ENCODE data around the gene MCTP2.
"Not testable (repeated sequence)": the region's sequence is repeated elsewhere in the genome, so short reads cannot be mapped to it uniquely, and the experiment has no call there.

The MCTP2 gene

DNA sequence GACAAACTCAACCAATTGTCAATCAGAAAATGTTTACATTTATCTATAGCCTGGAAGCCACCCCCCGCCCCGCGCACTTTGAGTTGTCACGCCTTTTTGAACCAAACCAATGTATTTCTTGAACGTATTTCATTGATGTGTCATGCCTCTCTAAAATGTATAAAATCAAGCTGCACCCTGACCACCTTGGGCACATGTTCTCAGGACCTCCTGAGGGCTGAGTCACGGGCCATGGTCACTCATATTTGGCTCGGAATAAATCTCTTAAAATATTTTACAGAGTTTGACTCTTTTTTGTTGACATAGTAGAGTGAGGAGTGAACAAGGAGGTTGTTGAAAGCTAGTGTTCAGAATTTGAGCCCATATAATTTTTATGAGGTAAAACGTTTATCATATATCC lies 6.5 kb downstream of the MCTP2 start:
- DNase-seq, result no peak

DNA sequence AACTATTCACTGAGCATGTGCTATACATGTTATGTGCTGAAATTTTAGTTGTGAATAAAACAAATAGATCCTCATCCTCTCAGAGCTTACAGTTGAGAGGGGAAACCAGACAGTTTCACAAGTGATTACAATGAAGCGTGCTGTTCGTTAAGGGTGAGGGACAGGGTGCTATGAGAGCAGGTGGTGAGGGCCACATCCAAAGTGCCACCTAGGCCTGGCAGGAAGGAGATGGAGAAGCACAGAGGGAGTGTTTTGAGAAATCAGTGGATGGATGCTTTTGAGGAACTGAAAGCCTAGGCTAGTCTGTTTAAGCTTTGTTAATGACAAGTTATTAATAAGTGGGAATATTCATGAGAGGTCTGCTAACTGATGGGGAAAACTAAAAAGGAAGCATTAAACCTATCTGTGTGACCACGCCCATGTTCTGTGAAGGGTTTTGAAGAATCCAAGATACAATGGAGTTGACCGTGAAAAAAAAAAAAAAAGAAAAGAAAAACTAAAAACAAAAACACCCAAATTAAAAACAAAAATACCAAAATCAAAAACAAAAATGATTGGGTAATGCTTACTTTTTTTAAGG lies 7.3 kb downstream of the MCTP2 start:
- no peak for DNase-seq

DNA sequence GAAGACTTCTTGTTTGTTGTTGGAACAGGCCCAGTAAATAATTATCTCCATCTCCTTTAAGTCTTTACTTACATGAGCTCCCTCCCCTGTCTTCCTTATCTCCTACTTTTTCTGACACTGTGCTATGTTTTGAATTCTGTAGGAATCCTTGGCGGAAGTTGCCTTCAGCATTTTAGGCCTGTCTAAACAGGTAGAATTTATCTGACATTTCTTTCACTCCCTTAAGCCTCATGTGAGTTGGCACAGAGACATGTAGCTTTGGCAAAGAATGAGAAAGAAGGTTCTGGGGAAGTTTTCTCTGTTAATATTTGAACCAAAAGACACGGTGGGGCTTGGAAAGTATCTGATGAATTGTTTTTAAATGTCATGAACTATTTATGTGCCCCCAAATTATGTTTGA lies 8.1 kb downstream of the MCTP2 start:
- DNase-seq, result no peak

DNA sequence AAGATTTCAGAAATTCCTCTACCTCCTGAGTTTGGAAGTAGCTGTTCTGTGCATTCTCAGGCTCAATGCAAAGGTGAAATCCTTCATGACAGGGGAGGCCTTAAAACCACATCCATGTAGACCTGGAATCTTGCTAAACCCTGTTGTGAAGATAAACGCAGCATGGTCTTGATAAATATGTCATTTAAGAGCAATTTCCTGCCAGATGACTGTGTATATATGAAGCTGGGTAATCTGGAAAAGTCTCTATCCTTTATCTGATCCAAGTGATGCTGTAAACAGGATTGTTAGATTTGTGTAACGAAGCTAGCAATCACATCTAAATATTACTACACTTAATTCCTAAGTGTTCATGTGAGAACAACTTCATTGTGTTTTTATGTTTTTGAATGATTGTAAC lies 9.1 kb downstream of the MCTP2 start:
- no peak for DNase-seq

DNA sequence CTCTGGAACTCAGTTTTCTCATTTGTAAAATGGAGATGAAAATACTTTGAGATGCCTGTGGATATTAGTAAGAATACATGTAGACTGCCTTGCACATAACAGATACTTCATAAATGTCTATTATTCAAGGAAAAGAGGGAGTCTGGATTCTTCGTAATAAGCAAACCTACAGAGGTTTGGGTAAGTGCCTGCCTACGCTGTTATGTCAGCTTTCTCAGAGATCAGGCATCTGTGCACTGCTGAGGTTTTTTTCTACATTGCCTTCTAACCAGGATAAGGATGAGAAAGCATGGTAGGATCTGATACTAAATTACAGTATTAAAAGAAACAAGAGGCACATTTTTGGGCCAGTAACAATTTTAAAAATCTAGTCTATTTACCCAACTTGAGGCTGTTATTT lies 10.9 kb downstream of the MCTP2 start:
- no peak for DNase-seq

DNA sequence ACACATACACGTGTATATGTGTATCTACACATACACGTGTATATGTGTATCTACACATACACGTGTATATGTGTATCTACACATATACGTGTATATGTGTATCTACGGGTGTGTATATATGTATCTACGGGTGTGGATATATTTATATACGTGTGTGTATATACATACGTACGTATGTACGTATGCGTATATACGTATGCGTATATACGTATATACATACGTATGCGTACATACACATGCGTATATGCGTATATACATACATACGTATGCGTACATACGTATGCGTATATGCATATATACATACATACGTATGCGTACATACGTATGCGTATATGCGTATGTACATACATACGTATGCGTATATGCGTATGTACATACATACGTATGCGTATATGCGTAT lies 11.6 kb downstream of the MCTP2 start:
- DNase-seq, result not testable (repeated sequence)

DNA sequence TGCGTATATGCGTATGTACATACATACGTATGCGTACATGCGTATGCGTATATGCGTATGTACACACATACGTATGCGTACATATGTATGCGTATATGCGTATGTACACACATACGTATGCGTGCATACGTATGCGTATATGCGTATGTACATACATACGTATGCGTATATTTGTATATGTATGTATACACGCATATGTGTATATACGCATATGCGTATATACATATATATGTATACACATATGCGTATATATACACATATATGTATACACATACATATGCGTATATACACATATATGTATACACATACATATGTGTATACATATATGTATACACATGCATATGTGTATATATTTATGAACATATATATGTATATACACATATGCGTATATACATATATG lies 12.1 kb downstream of the MCTP2 start:
- no peak for DNase-seq

DNA sequence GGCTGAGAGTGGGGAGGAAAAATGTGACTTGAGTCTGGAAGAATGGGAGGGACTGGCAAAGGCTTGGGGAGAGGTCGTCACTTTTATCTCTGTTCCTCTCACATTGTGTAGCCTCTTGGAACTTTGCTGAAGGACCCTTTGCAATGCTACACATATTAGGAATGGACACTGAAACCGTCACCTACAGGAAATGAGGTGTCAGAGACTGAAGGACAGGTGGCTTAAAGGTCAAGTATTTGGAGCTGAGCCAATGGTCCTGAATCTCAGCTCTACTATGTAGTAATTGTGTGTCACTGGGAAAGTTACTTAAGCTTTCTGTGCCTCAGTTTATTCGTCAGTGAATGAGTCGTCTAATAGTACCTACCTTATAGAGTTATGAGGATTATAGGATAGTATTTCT lies 14.7 kb downstream of the MCTP2 start:
- no peak for DNase-seq

DNA sequence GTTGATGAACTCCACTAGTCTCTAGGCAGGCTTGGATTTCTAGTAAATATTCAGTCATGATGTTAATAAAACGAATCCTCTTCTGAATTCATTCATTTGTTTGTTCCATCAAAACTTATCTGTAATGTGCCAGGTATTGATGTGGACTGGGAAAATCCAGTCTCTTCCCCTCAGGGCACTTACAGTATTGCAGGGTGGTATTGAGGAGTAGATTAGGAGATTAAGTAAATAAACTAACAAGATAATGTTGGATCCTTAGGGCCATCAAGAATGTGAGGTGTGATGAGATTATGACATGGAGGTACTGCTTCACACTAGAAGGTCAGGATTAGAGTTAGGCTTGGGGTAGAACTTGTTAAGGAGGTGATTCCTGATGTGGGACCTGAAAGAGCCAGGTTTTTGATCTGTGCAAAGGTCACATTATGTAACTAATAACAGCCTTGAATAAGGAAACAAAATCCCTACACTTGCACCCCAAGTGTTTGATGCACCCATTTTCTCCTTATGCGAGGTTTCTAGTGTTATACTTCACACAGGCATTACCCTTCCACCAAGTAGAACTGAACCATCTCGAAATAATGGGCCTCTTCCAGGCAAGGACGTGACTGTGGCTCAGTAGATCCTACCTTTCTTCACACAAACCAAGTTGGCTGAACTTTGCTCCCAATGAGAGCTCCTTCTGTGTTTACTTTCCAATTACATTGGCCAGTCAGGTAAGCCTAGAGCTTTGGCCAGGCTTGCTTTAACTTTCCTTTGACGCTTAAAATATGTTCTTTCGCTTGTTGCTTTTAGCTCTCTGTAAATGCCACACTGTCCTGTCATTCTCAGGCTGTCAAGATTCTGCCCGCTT lies 16.7 kb downstream of the MCTP2 start:
- no peak for DNase-seq

DNA sequence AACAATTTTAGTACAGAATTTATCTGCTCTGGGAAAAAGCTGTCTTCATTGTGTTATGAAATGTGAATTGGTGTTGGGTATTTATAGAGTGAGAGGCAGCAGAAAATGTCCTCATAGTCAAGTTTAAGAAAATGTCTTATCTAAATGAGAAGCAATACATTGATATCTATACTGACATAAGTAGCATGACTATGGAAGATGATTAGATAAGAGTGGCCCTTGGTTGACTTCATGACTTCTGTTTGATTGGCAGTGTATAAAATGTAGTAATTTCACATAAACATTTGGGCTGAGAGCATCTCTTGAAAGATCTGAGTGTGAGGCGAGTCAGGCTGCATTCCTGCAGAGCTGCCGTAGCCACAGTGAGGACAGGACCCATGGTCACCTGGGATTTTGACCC lies 19.4 kb downstream of the MCTP2 start:
- no peak for DNase-seq

DNA sequence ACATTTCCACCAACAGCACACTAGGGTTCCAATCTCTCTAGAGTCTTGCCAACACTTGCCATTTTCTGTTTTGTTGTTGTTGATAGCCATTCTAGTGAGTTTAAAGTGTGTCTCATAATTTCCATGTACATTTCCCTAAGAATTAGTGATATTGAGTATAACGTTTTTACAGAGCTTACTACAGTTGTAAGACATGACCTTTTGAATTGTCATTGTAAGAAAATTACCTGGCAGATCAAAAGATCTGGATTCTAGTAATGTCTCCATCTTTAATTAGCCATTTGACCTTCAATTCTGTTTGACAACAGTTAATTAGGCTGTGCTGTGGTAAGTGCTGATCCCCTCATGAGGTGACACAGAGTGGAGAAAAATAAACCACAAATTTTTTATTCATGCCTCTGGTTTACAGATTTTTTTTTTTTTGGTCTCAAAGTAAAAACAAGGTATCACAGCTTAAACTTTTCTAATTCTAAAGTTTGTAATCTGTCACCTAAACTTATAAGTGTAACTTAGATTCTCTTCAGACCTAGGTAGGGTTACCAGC lies 20.9 kb downstream of the MCTP2 start:
- DNase-seq, result no peak

DNA sequence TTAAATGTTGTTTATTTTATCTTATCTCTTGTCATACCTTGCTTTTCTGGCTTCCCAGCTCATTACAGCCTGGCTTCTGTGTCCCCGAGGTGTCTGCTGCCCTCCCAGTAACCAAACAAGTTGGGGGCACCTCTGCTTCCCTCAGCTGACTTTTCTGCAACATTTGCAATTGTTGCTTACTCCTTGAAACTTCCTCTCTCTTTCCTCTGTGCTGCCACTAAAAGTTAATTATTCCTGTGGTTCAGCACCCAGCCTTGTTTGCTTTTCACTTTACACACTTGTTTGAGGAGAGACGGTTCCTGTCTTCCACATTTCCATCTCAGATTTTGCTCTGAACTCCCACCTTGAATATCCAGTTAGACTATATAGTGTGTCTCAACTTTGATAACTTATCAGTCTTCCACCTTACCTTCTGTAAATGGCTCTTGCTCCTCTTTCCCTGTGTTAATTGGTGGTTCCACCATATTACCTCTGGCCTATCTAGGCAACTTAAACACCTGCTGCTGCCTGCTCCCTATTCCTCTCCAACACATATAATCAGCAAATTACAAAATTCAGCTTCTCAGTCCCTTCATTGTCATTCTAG lies 21.6 kb downstream of the MCTP2 start:
- DNase-seq, result no peak

DNA sequence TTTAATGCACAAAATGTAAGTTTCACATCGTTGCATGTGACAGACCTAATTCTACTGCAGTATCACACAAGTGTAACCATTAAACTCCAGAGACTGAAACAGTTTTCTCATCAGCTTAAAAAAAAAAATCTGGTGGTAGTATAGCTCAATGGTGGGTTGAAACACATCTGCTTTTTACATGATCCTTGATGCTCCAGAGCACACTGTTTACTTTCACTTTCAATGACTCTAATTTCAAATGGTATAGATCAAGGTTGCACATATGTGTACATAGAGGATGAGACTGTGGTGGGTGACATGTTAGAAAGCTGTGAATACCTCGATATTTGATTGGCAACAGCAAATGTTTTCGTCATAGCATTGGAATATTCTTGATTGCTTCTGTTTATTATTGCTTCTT lies 22.4 kb downstream of the MCTP2 start:
- no peak for DNase-seq

DNA sequence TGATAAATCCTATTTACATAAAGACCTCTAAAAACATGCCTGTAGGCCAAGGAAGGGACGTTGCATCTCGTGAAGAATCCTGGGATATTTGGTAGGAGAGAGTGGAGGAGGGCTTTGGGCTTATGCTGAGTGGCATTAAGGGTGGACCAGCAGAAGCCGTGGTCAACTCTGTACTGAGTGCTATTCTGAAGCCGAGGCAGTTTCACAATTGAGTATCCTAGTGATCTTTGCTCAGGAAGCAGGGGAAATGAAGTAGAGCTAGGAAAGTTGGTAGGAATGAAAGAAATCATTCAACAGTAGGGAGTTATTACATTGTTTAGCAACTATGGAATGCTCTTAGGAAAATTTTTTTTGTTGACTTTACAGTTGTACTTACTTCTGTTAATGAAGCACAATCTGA lies 24.2 kb downstream of the MCTP2 start:
- DNase-seq, result no peak

DNA sequence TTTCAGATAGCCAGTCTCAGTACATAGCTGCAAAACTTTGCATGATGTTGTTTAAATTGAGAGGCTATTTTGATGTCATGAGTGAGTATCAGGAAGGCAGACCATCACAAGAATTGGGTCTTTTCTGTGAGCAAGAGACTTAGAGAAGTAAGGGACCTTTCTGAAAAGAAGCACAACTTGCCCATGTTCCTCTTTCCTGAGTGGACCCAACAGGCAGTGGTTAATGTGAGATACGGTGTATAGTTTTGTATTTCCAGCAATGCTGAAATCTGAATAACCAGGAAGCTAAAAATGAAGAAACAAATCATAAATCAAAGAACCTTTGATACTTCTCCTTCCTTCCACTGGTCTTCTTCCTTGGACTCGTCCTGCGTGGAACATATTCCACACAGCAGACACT lies 25.1 kb downstream of the MCTP2 start:
- DNase-seq, result no peak

DNA sequence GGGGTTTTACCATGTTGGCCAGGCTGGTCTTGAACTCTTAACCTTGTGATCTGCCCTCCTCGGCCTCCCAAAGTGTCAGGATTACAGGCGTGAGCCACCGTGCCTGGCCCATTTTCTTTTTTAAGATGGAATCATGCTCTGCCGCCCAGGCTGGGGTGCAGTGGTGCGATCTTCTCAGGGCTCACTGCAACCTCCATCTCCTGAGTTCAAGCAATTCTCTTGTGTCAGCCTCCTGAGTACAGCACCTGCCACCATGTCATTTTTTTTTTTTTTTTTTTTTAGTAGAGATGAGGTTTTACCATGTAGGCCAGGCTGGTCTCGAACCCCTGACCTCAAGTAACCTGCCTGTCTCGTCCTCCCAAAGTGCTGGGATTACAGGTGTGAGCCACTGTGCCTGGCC lies 26.4 kb downstream of the MCTP2 start:
- not testable (repeated sequence) for DNase-seq

DNA sequence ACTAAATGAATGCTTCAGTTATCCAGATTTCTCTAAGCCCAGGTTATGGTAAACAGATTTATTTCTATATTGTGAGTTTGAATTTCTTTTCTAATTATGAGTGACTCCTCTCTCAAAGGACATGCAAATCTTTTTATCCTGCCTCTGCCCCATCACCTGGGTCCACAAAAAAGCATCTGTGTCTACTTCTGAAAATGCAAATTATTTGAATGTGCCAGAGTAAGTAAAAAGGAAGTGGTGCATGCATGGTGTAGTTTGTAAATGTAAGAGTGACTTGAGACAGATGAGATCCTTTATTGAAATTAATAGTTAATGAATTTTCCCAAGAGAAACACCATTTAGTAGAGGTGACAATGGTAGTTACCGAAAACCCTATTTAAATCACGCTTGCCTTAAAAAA lies 26.9 kb downstream of the MCTP2 start:
- no peak for DNase-seq

DNA sequence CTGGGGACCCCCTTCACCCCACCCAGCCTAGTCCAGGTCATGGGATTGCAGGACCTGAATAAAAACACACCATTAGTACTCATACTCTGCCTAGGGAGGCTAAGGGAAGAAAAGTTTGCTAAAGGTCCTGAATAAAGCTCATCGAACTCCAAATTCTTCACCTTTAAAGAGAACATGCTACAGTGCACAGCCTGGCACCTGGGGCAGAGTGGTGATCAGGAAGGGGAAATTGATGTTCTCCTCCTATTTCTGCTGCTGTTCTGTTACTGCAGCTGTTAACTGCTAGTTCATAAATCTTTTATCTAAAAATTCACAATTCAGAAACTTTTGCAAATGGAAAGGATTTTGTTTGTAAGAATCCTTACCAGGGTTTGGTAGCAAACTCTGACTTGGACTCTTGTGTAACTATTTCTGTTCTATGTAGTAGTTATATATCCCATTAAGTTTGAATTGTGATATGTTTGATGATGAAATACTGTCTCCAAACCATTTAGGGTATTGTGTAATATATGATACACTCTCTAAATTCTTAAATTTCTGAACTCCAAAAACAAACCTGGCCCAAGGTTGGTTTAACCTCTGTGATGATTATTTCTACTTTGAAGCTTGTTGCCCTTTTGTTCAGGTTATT lies 27.9 kb downstream of the MCTP2 start:
- DNase-seq, result no peak

DNA sequence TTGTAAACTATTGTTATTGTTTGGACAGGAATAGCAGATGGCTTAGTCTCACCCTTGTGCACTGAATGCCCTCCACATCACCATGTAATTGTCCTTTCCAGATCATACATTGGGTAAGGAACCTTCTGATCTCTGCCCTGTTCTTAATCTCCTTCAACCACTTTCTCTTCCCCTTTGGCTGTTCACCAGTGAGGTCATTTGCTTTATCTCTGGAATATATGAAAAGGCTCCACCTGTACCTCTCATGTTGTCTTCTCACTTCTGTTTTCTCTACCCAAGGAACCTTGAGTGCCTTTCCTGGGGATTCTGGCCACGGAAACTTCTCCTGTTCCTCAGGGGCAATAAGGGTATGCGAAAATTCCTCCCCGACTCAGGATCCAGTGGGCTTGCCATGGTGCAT lies 28.5 kb downstream of the MCTP2 start:
- DNase-seq, result no peak

DNA sequence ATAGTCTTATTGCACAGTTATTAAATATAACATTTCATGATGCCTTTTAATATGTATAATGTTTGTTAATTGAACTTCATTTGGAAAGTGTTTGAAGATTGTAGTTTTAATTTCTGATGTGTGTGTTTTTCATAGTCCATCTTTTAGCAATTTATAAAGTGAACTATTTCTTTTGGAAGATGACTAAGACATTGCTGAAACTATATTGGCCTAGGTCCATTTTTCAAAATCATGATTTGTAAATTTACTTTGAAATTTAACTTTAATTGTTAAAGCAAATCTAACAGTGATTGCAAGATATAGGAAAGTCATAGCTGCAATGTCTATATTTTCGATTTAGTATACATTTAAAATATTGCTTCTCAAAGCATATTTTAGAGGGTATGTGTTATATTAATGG lies 30.8 kb downstream of the MCTP2 start:
- DNase-seq, result no peak

DNA sequence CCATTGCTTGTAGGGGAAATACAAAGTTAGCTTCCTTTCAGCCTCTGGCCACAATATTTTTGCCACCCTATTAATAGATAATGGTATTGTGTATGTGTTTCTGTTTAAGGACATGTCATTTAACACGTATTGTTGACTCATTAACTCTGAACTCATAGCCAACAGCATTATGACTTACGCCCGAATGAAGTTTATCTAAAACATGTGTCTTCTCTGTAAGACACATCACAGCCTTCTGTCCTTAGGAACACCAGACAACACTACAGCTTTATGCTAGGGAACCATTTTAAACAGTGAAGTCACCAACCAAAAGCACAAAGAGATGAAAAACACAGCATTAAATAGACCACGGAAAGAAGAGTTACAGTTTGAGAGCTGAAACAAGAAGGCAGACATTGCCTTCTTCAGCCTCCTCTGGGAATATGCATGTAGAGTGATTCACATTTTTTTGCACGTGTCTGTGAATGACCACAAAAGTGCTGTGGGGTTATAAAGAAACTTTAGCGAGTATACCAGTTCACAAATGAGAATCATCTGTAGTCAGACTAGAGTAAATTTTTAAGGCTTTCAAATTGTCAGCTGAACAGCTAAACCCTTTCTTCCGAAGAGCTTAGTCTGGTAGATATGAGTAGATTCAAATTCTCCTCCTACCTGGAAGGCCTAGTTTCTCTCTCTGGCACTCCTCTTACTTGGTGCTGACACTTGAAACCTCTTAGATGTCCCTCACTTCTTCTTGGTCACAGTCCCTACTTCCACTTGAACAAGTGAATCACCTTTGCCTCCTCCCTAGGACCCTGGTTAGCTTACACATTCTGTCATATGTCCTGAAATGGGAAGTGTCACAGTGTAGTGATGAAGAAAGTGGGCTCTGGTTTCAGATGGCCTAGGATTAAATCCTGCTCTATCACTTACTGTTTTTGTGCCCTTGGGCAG lies 32.2 kb downstream of the MCTP2 start:
- DNase-seq, result no peak

DNA sequence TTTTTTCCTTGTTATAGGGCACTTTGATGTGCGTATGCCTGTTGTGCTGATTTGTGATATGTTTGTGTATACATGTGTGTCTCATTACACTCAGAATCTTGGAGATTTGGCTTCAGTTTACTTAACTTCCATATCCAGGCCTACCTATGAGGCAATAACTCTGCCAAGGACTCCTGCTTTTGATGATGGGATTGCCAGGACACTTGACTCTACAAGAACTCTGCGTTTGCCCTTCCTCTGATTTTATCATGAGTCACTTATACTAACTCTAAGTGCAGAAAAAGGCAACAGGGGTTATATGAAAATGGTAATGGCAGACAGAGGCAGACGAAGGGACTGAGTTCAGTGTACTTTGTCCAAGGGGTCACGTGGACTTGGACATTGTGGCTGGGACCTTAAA lies 33.6 kb downstream of the MCTP2 start:
- no peak for DNase-seq

DNA sequence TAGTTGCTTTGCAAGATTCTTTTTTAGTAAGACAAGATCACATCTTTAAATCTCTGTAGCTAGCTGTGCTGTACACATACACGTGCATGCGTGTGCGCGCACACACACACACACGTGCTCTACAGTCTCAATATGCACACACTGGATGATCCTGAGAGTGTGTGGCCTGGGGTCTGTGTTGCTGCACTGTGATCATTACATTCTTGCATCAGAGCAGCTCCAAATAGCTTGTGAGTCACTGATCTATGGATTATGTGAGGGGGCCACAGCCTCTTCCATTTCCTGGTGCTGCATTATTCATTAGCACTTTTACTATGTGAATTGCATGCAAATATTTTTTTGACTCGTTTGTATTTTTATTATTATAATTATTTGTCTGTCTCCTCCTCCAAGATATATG lies 34.6 kb downstream of the MCTP2 start:
- no peak for DNase-seq
